ENCODE measurements around the gene SLC1A5.
A peak's percentile ranks its signal among the peaks of the same experiment; 100 is the strongest.
"Not testable (repeated sequence)": the region's sequence is repeated elsewhere in the genome, so short reads cannot be mapped to it uniquely, and the experiment has no call there.

SLC1A5 gene

DNA sequence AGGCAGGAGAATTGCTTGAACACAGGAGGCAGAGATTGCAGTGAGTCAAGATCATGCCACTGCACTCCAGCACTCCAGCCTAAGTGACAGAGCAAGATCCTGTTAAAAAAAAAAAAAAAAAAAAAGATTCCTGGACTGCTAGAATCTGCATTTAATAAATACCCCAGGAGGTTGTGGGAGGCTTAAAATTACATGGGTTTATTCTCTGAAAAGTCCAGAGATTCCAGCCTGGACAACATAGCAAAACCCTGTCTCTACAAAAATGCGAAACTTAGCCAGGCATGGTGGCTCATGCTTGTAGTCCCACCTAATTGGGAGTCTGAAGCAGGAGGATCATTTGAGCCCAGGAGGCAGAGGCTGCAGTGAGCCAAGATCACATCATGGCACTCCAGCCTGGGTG is 9.5 kb upstream of the SLC1A5 start:
- DNase-seq = no peak

DNA sequence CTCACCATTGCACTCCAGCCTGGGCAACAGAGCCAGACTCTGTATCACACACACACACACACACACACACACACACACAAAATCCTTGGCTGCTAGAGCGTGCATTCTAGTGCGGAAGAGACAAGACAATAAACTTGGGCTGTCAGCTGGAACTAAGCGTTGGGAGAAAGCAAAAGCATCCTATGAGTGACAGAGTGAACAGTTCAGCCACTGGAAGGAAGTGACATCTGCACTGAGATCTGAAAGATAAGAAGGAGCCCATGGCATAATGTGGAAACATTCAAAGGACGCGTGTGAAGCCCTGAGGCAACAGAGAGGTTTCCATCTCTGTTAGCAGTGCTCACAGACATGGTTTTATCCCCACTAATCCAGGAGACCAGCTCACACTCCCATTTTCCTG is 3.5 kb upstream of the SLC1A5 start:
- DNase-seq = peak; percentile 18

DNA sequence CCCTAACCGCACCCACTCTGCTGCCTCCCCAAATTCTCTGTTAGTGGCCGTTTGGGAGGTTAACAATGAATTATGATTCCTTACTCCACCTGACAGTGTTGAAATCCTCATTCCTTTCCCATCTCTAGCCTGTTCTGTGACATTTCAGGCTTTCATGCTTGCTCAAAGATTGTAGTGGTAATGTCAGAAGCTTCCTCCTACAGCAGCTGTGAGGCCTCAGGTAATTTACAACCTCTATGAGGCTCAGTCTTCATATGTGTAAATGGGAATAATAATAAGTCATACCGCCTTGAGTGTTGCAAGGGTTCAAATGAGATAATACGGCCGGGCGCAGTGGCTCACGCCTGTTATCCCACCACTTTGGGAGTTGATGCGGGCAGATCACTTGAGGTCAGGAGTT is 977 bp upstream of the SLC1A5 start:
- DNase-seq = no peak

- no peak for DNase-seq
Observed at GRCh38 chr19:46788968-46789338, 559 bp upstream of the SLC1A5 start.

GRCh38 chr19:46787331-46788261 is 798 bp downstream of the SLC1A5 start:
- peak; percentile 30 for DNase-seq

DNA sequence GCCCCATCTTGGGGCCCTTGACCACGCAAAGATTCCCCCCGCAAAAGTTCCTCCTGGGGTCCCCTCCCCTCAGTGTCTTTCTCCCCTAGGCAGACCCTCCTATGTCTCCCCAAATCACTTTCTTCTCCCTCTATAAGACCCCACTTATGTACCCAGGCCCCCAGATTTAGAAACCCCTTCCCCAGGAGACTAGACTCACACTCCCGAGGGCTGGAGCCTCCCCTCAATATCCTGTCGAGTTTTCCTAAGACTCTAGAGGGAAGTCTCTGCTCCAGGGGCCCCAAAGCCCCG is 1.4 kb downstream of the SLC1A5 start:
- DNase-seq = no peak

DNA sequence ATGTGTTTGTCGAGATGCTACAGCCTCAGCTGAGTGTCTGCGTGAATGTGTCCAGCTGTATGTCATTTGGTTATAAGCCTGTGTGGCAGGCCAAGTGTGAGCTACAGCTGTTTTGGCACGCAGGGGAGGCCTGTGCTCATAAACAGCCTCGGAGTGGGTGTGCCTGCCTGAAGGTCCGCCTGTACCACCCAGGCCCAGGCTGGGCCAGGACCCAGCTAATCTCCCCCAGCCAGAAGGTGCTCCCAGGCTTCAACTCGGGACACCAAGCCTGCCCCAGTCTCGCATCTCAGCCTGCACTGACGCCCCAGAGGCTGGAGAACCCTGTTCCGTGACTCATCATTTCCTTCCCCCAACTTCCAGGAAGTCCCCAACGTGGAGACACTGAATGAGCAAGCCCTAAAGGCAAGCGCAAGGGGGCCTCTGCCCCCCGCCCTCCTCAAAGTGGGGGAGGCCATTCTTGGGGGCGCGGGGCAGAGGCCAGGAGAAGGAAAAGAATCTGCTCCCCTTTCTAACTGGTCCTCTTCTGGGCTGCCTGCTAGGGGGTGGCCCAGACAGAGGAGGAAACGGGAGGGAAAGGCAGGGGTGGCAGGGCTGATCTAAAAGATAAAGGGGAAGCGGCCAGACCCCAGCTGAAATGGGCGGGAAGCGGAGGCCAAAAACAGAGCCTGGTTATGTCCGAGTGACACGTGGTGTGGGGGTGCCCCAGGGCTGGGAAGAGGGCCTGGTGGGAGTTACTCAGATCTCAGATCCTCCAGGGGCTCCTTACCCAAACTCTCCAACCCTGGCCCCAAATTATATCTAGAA is 2.0 kb downstream of the SLC1A5 start:
- DNase-seq = peak; percentile 84

GRCh38 chr19:46785980-46786235 is 2.5 kb downstream of the SLC1A5 start:
- no peak for DNase-seq

GRCh38 chr19:46785054-46785979 is 3.1 kb downstream of the SLC1A5 start:
- DNase-seq = no peak

- peak; percentile 83 for DNase-seq
Observed at GRCh38 chr19:46784262-46785053, 3.9 kb downstream of the SLC1A5 start.

DNA sequence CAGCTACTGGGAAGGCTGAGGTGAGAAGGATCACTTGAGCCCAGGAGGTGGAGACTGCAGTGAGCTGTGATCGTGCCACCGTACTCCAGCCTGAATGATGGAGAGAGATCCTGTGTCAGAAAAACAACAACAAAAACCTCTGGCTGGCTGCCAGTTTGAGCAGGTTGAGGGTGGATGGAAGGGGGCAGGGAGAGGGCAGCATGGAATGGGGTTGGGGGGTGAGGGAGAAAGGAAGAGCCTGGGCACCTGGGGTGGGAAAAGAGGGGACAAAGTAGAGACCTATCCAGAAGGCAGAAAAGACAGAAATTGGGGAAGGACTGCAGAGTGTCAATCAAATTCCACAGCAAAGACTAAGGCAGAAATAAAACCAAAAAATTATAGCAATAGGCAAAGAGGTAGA is 4.7 kb downstream of the SLC1A5 start:
- DNase-seq = no peak

DNA sequence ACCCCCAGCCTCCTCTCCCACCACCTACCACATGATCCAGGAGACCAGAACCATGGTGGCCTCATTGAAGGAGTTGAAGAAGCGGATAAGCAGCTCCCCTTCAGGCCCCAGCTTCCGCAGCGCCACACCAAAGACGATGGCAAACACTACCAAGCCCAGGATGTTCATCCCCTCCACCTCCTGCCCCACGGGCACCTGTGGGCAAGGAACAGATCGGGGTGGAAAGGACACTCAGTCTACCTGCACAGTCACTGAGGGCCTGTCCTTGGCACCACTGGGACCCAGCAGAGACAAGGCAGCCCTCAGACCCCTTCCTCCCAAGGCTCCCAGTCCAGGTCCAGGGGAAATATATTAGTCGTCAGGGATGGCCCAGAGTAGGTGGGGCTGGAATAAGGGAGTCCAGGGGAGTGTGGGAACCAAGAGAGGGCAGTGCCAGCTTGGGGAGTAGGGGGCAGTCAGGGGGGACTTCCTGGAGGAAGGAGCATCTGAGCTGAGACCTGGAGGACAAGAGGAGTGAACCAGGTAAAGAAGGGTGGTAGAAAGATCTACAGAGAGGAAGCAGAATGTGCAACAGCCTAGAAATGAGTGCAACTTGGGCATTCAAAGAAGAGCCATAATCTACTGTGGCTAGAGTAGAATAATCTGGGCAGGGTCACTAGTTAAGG is 5.9 kb downstream of the SLC1A5 start:
- no peak for DNase-seq

- not testable (repeated sequence) for DNase-seq
Observed at GRCh38 chr19:46777956-46778645, 10.3 kb downstream of the SLC1A5 start.

- DNase-seq = no peak
Observed at GRCh38 chr19:46776927-46777911, 11.2 kb downstream of the SLC1A5 start.

- no peak for DNase-seq
Observed at GRCh38 chr19:46775642-46776258, 12.6 kb downstream of the SLC1A5 start.

GRCh38 chr19:46773018-46773399 is 15.4 kb downstream of the SLC1A5 start:
- DNase-seq = no peak

- no peak for DNase-seq
Observed at GRCh38 chr19:46772170-46773017, 16.0 kb downstream of the SLC1A5 start.

DNA sequence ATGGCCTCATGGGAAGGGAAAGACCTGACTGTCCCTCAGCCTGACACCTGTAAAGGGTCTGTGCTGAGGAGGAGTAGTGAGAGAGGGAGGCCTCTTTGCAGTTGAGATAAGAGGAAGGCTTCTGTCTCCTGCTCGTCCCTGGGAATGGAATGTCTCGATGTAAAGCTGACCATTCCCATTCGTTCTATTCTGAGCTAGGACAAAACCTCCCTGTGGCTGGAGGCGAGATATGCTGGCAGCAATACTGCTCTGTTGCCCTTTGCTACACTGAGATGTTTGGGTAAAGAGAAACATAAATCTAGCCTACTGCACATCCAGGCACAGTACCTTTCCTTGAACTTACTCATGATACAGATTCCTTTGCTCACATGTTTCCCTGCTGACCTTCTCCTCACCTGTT is 19.6 kb downstream of the SLC1A5 start:
- DNase-seq = not testable (repeated sequence)
